Measurements from ENCODE around the gene ZP2. TPM values are rescaled to one million over a fixed set of nuclear protein-coding genes. Genes with fewer than 3 reads are reported as not detected.

Gene ZP2
- total RNA-seq, 1 experiment from 2014 or later, result not detected

GRCh38 chr16:21233521-21234150 is 22.3 kb upstream of the ZP2 start, which contains the start of gene ANKS4B:
Gene ANKS4B, plus strand, starts transcription at chr16:21233699. Its CDS starts 39 bp downstream, at chr16:21233738.
- H3K18ac ChIP-seq (ENCODE audit: insufficient read length, low read depth, low read length), result no peak within 1 kb of the TSS
- no peaks in the 10 kb centered on the region for H3K23me2 ChIP-seq (ENCODE audit: insufficient read length, low read depth, low read length, poor library complexity, severe bottlenecking)
- no peak within 1 kb of the TSS for H4K91ac ChIP-seq (ENCODE audit: insufficient read length, low read depth, low read length)
- peaks cover 6% of the 10 kb centered on the region for H3K27me3 Mint-ChIP-seq (ENCODE audit: low read depth)
- no peak for TF ChIP-seq CTCF (conservative IDR thresholded peaks at IDR 0.05)
- H3K9me3 ChIP-seq (ENCODE audit: control insufficient read depth, low read depth, low read length), result no peaks in the 10 kb centered on the region
- no peaks in the 10 kb centered on the region for H3K36me3 Mint-ChIP-seq (ENCODE audit: insufficient read depth in 1 of 3, low read depth in 3 of 3)
- H3K4ac ChIP-seq (ENCODE audit: low read depth, low read length), result no peak within 1 kb of the TSS
- no CpG with 5 or more reads among the region's 11 CpGs for WGBS (ENCODE audit: extremely low coverage, insufficient read length, low lambda C conversion rate)
- no peak within 1 kb of the TSS for H3T11ph ChIP-seq (ENCODE audit: low read length)
- H2BK12ac ChIP-seq (ENCODE audit: insufficient read length, low read depth, low read length), result no peak within 1 kb of the TSS
- H3K23ac ChIP-seq (ENCODE audit: insufficient read length, low read depth, low read length), result no peak within 1 kb of the TSS
- H4K20me1 ChIP-seq (ENCODE audit: control insufficient read depth, insufficient read depth, insufficient read length), result no peaks in the 10 kb centered on the region
- no peaks in the 10 kb centered on the region for H3K4me1 ChIP-seq (ENCODE audit: insufficient read depth, low read length)
- H3K79me1 ChIP-seq (ENCODE audit: insufficient read depth, low read depth, low read length, poor library complexity, severe bottlenecking), result no peaks in the 10 kb centered on the region
- H3K79me2 ChIP-seq (ENCODE audit: insufficient read depth, low read length), result no peaks in the 10 kb centered on the region
- no peak within 1 kb of the TSS for H2AFZ ChIP-seq (ENCODE audit: low read length)
- H2AK5ac ChIP-seq (ENCODE audit: insufficient read length, low read length), result no peak within 1 kb of the TSS
- no peak within 1 kb of the TSS for H2BK15ac ChIP-seq (ENCODE audit: low read depth, low read length)
- no peaks in the 10 kb centered on the region for H3K4me1 Mint-ChIP-seq
- H3K9ac ChIP-seq (ENCODE audit: extremely low read depth, insufficient read length, low read length), result no peak within 1 kb of the TSS
- H2BK5ac ChIP-seq (ENCODE audit: insufficient read length, low read length), result no peak within 1 kb of the TSS
- H3K27me3 ChIP-seq (ENCODE audit: insufficient read depth, low read length), result no peaks in the 10 kb centered on the region
- H2BK20ac ChIP-seq (ENCODE audit: low read depth, low read length, poor library complexity, severe bottlenecking), result no peak within 1 kb of the TSS
- H3K4me2 ChIP-seq (ENCODE audit: insufficient read depth, insufficient read length, low read length), result no peak within 1 kb of the TSS
- no peak within 1 kb of the TSS for H3K14ac ChIP-seq (ENCODE audit: insufficient read depth, low read length)
- no peak within 1 kb of the TSS for H4K5ac ChIP-seq (ENCODE audit: insufficient read length, low read depth, low read length)
- no peak for DNase-seq
- H3K27ac ChIP-seq (ENCODE audit: insufficient read length, low read depth, low read length), result no peak within 1 kb of the TSS
- H3K56ac ChIP-seq (ENCODE audit: insufficient read length, low read depth, low read length), result no peak within 1 kb of the TSS
- H3K4me3 Mint-ChIP-seq, result no peak within 1 kb of the TSS
- H4K8ac ChIP-seq (replicated peaks; ENCODE audit: insufficient read length, low read depth, low read length), result no peak within 1 kb of the TSS
- no peak within 1 kb of the TSS for H2BK120ac ChIP-seq (ENCODE audit: low read depth, low read length, poor library complexity, severe bottlenecking)
- H3K9me3 Mint-ChIP-seq, result no peaks in the 10 kb centered on the region
- no peak within 1 kb of the TSS for H3K27ac Mint-ChIP-seq
